BLaER1 treated with 17β-estradiol and CSF1 and Interleukin-3, amounts not matched to agents 10 nM and 100 nM (cell line): ENCODE results near the gene PSMB2.

Experiments used
- H3K27ac ChIP-seq, 11 experiments: shearing (Covaris generic); formaldehyde crosslinking; 2 replicates each; pipeline ENCODE4 v1.8.1; 2022
- H3K27me3 ChIP-seq, 11 experiments: shearing (Covaris generic); formaldehyde crosslinking; 2 replicates each; pipeline ENCODE4 v1.8.1; 2022
- H3K36me3 ChIP-seq, 11 experiments: shearing (Covaris generic); formaldehyde crosslinking; 2 replicates each; pipeline ENCODE4 v1.8.1; 2022
- H3K4me1 ChIP-seq, 10 experiments: shearing (Covaris generic); formaldehyde crosslinking; 2 replicates each; pipeline ENCODE4 v1.8.1; 2022
- H3K4me2 ChIP-seq, 11 experiments: shearing (Covaris generic); formaldehyde crosslinking; 2 replicates each; pipeline ENCODE4 v1.8.1; 2022
- H3K4me3 ChIP-seq, 10 experiments: shearing (Covaris generic); formaldehyde crosslinking; 2 replicates each; pipeline ENCODE4 v1.8.1; 2022
- H3K9ac ChIP-seq, 11 experiments: shearing (Covaris generic); formaldehyde crosslinking; 2 replicates each; pipeline ENCODE4 v1.8.1; 2022
- H3K9me3 ChIP-seq, 11 experiments: shearing (Covaris generic); formaldehyde crosslinking; replicated peaks in 1 of 11; 2 replicates each; pipeline ENCODE4 v1.8.1; 2022
- H4K20me1 ChIP-seq, 11 experiments: shearing (Covaris generic); formaldehyde crosslinking; 2 replicates each; pipeline ENCODE4 v1.8.1; 2022
- Cebpa-rat ChIP-seq, 11 experiments: shearing (Covaris generic); IDR thresholded peaks; 2 replicates each; pipeline ENCODE4 v1.8.1; 2022

The PSMB2 gene

GRCh38 chr1:35560256-35561225 is 80.8 kb downstream of the PSMB2 start:
- peaks cover 48 to 70% (median 65%) of the 10 kb centered on the region in 10 experiments for H3K4me1 ChIP-seq
- no peaks in the 10 kb centered on the region for H3K9me3 ChIP-seq
- H3K9ac ChIP-seq: 0 out of 22 replicates have a peak overlapping the region, but pooled peaks of 1 of the 11 experiments have one; percentile 9
- H4K20me1 ChIP-seq: peaks cover 6 to 69% (median 52%) of the 10 kb centered on the region in 11 experiments; a peak in 18 of 22 replicates
- H3K36me3 ChIP-seq: peaks cover 0 to 55% (median 31%) of the 10 kb centered on the region in 11 experiments; a peak in 17 of 22 replicates
- no peak overlapping the region for H3K4me3 ChIP-seq
- TF ChIP-seq Cebpa-rat (IDR thresholded peaks at IDR 0.05): no peak
- H3K27ac ChIP-seq: peak overlapping the region in 1 of 11 experiments; percentile 15; a peak in 1 of 22 replicates
- no peaks in the 10 kb centered on the region for H3K27me3 ChIP-seq
- peak overlapping the region in 6 of 11 experiments; percentile 4 to 96 (median 56); a peak in 9 of 22 replicates for H3K4me2 ChIP-seq

GRCh38 chr1:35559317-35559944 is 81.9 kb downstream of the PSMB2 start:
- peak overlapping the region in 3 of 11 experiments; percentile 33 to 91 (median 38); a peak in 4 of 22 replicates for H3K9ac ChIP-seq

GRCh38 chr1:35558374-35559316 is 82.7 kb downstream of the PSMB2 start:
- no peaks in the 10 kb centered on the region for H3K27me3 ChIP-seq
- H3K9me3 ChIP-seq: no peaks in the 10 kb centered on the region
- H3K4me2 ChIP-seq: peak overlapping the region; percentile 85 to 100 (median 95)
- H3K36me3 ChIP-seq: peaks cover 13 to 49% (median 29%) of the 10 kb centered on the region in 11 experiments
- peaks cover 49 to 74% (median 69%) of the 10 kb centered on the region in 10 experiments for H3K4me1 ChIP-seq
- no peak for TF ChIP-seq Cebpa-rat (IDR thresholded peaks at IDR 0.05)
- peak overlapping the region; percentile 88 to 99 (median 96) for H3K4me3 ChIP-seq
- peak overlapping the region; percentile 86 to 95 (median 91) for H3K9ac ChIP-seq
- H4K20me1 ChIP-seq: peaks cover 12 to 56% (median 44%) of the 10 kb centered on the region in 11 experiments; a peak in 18 of 22 replicates
- H3K27ac ChIP-seq: peak overlapping the region; percentile 87 to 95 (median 92); a peak in 21 of 22 replicates

More at GRCh38 chr1:35559317-35559944, 81.9 kb downstream of the PSMB2 start:
- peaks cover 5 to 48% (median 27%) of the 10 kb centered on the region in 11 experiments; a peak in 20 of 22 replicates for H3K36me3 ChIP-seq
- 0 out of 20 replicates have a peak overlapping the region, but pooled peaks of 1 of the 10 experiments have one; percentile 99 for H3K4me3 ChIP-seq
- peaks cover 51 to 73% (median 72%) of the 10 kb centered on the region in 10 experiments for H3K4me1 ChIP-seq
- H4K20me1 ChIP-seq: peaks cover 12 to 64% (median 51%) of the 10 kb centered on the region in 11 experiments; a peak in 18 of 22 replicates
- peak overlapping the region in 2 of 11 experiments; percentile 9 to 15; a peak in 1 of 22 replicates for H3K27ac ChIP-seq
- no peaks in the 10 kb centered on the region for H3K9me3 ChIP-seq
- no peak for TF ChIP-seq Cebpa-rat (IDR thresholded peaks at IDR 0.05)
- peak overlapping the region; percentile 51 to 100 (median 94); a peak in 19 of 22 replicates for H3K4me2 ChIP-seq
- no peaks in the 10 kb centered on the region for H3K27me3 ChIP-seq

- Histone ChIP-seq H3K36me3 (peaks cover 18 to 49% (median 29%) of the 10 kb centered on the region in 11 experiments), H3K4me2 (peak within 1 kb of the TSS; percentile 85 to 100 (median 96)), H3K27me3 (no peaks in the 10 kb centered on the region), H3K4me1 (peaks cover 41 to 76% (median 62%) of the 10 kb centered on the region in 10 experiments), H3K9ac (peak within 1 kb of the TSS; percentile 86 to 95 (median 91)), H3K9me3 (no peaks in the 10 kb centered on the region), H3K27ac (peak within 1 kb of the TSS; percentile 87 to 95 (median 92)), H3K4me3 (peak within 1 kb of the TSS; percentile 88 to 99 (median 96)), H4K20me1 (peaks cover 12 to 48% (median 35%) of the 10 kb centered on the region in 11 experiments; a peak in 18 of 22 replicates)
- TF ChIP-seq Cebpa-rat (IDR thresholded peaks at IDR 0.05): no peak
These were observed 83.5 kb downstream of the PSMB2 start, which contains the start of gene NCDN for GRCh38 chr1:35557611-35558373. Gene NCDN (plus strand): TSS chr1:35557799. CDS start chr1:35558191, 392 bp downstream.

GRCh38 chr1:35557118-35557610 is 84.2 kb downstream of the PSMB2 start, which contains the start of gene KIAA0319L:
Gene KIAA0319L (minus strand): TSS chr1:35557403. CDS start chr1:35554491, 2,912 bp downstream.
- peak within 1 kb of the TSS; percentile 87 to 95 (median 92) for H3K27ac ChIP-seq
- TF ChIP-seq Cebpa-rat (IDR thresholded peaks at IDR 0.05): no peak
- H3K4me3 ChIP-seq: peak within 1 kb of the TSS; percentile 88 to 99 (median 96)

GRCh38 chr1:35556484-35557117 is 84.7 kb downstream of the PSMB2 start:
- Histone ChIP-seq H3K4me1 (peaks cover 31 to 64% (median 50%) of the 10 kb centered on the region in 10 experiments), H3K27me3 (no peaks in the 10 kb centered on the region), H3K4me3 (peak overlapping the region; percentile 88 to 99 (median 96)), H3K9ac (peak overlapping the region; percentile 86 to 95 (median 91)), H3K36me3 (peaks cover 28 to 49% (median 34%) of the 10 kb centered on the region in 11 experiments), H3K9me3 (no peaks in the 10 kb centered on the region), H4K20me1 (peaks cover 7 to 37% (median 25%) of the 10 kb centered on the region in 11 experiments; a peak in 17 of 22 replicates), H3K27ac (peak overlapping the region; percentile 87 to 95 (median 92)), H3K4me2 (peak overlapping the region; percentile 85 to 100 (median 94))
- TF ChIP-seq Cebpa-rat (IDR thresholded peaks at IDR 0.05): no peak

More at GRCh38 chr1:35557118-35557610, 84.2 kb downstream of the PSMB2 start, which contains the start of gene KIAA0319L:
- peaks cover 34 to 70% (median 56%) of the 10 kb centered on the region in 10 experiments for H3K4me1 ChIP-seq
- peaks cover 22 to 49% (median 29%) of the 10 kb centered on the region in 11 experiments for H3K36me3 ChIP-seq
- peak within 1 kb of the TSS; percentile 86 to 95 (median 91) for H3K9ac ChIP-seq
- H4K20me1 ChIP-seq: peaks cover 12 to 42% (median 30%) of the 10 kb centered on the region in 11 experiments; a peak in 18 of 22 replicates
- H3K27me3 ChIP-seq: no peaks in the 10 kb centered on the region
- peak within 1 kb of the TSS; percentile 85 to 100 (median 96) for H3K4me2 ChIP-seq
- H3K9me3 ChIP-seq: no peaks in the 10 kb centered on the region
